H9 (cell line): ENCODE data around the gene MMP25. TPM values are rescaled to one million over a fixed set of nuclear protein-coding genes. Genes with fewer than 3 reads are reported as not detected.
A peak's percentile ranks its signal among the peaks of the same experiment; 100 is the strongest.

ENCODE experiments used
- DNase-seq: peaks from one replicate; pipeline ENCODE4 v3.0.0-alpha.2; 2017
- H2AFZ ChIP-seq: one replicate; pipeline ENCODE4 v1.6.1; 2013; ENCODE audit warnings: mild to moderate bottlenecking, low read length, control low read depth, moderate library complexity
- H2AK5ac ChIP-seq: 2 replicates; pipeline ENCODE4 v1.6.1; 2013; ENCODE audit warnings: low read length, control low read depth, mixed read lengths; ENCODE audit not compliant: insufficient read length
- H2BK120ac ChIP-seq: one replicate; pipeline ENCODE4 v1.6.1; 2013; ENCODE audit warnings: low read depth, mild to moderate bottlenecking, low read length, control low read depth, inconsistent platforms; ENCODE audit not compliant: poor library complexity, severe bottlenecking
- H2BK12ac ChIP-seq: 2 replicates; pipeline ENCODE4 v1.6.1; 2013; ENCODE audit warnings: low read length, control low read depth, mixed read lengths, low read depth; ENCODE audit not compliant: insufficient read length
- H2BK15ac ChIP-seq: 2 replicates; pipeline ENCODE4 v1.6.1; 2013; ENCODE audit warnings: low read depth, low read length, control low read depth
- H2BK20ac ChIP-seq: one replicate; pipeline ENCODE4 v1.6.1; 2013; ENCODE audit warnings: low read depth, mild to moderate bottlenecking, low read length, control low read depth, inconsistent platforms; ENCODE audit not compliant: poor library complexity, severe bottlenecking
- H2BK5ac ChIP-seq: 2 replicates; pipeline ENCODE4 v1.6.1; 2013; ENCODE audit warnings: low read length, control low read depth, mixed read lengths; ENCODE audit not compliant: insufficient read length
- H3K14ac ChIP-seq: 2 replicates; pipeline ENCODE4 v1.6.1; 2013; ENCODE audit warnings: low read length, control low read depth; ENCODE audit not compliant: insufficient read depth
- H3K18ac ChIP-seq: 2 replicates; pipeline ENCODE4 v1.6.1; 2013; ENCODE audit warnings: low read depth, mild to moderate bottlenecking, mixed read lengths, low read length, control low read depth; ENCODE audit not compliant: insufficient read length
- H3K23ac ChIP-seq: 2 replicates; pipeline ENCODE4 v1.6.1; 2013; ENCODE audit warnings: low read length, control low read depth, mixed read lengths, low read depth; ENCODE audit not compliant: insufficient read length
- H3K23me2 ChIP-seq: 2 replicates; pipeline ENCODE4 v1.6.1; 2013; ENCODE audit warnings: low read depth, mild to moderate bottlenecking, mixed read lengths, low read length, control low read depth; ENCODE audit not compliant: insufficient read length, poor library complexity, severe bottlenecking
- H3K27ac ChIP-seq: 2 replicates; pipeline ENCODE4 v1.5.1; 2013; ENCODE audit warnings: low read length, control low read depth, mixed read lengths, low read depth; ENCODE audit not compliant: insufficient read length
- H3K27me3 ChIP-seq: 2 replicates; pipeline ENCODE4 v1.6.1; 2013; ENCODE audit warnings: low read length, control low read depth, inconsistent platforms; ENCODE audit not compliant: insufficient read depth
- H3K4ac ChIP-seq: 2 replicates; pipeline ENCODE4 v1.6.1; 2013; ENCODE audit warnings: low read depth, mild to moderate bottlenecking, control low read depth, inconsistent platforms, low read length, moderate library complexity
- H3K4me1 ChIP-seq: 2 replicates; pipeline ENCODE4 v1.6.1; 2013; ENCODE audit warnings: low read length, control low read depth, inconsistent platforms; ENCODE audit not compliant: insufficient read depth
- H3K4me2 ChIP-seq: 2 replicates; pipeline ENCODE4 v1.6.1; 2013; ENCODE audit warnings: low read length, control low read depth, mixed read lengths; ENCODE audit not compliant: insufficient read length, insufficient read depth
- H3K56ac ChIP-seq: 2 replicates; pipeline ENCODE4 v1.6.1; 2013; ENCODE audit warnings: low read depth, mild to moderate bottlenecking, mixed read lengths, low read length, control low read depth; ENCODE audit not compliant: insufficient read length
- H3K79me1 ChIP-seq: 2 replicates; pipeline ENCODE4 v1.6.1; 2013; ENCODE audit warnings: low read depth, mild to moderate bottlenecking, moderate library complexity, low read length, control low read depth, inconsistent platforms; ENCODE audit not compliant: insufficient read depth, poor library complexity, severe bottlenecking
- H3K79me2 ChIP-seq: 2 replicates; pipeline ENCODE4 v1.6.1; 2013; ENCODE audit warnings: low read length, control low read depth, inconsistent platforms; ENCODE audit not compliant: insufficient read depth
- H3K9ac ChIP-seq: 2 replicates; pipeline ENCODE4 v1.6.1; 2013; ENCODE audit warnings: low read length, control low read depth, mixed read lengths; ENCODE audit not compliant: insufficient read length; ENCODE audit errors: extremely low read depth
- H3K9me3 ChIP-seq: one replicate; pipeline ENCODE4 v1.6.1; 2013; ENCODE audit warnings: low read depth, low read length, inconsistent platforms; ENCODE audit not compliant: control insufficient read depth
- H3T11ph ChIP-seq: one replicate; pipeline ENCODE4 v1.6.1; 2013; ENCODE audit warnings: mild to moderate bottlenecking, low read length, control low read depth, inconsistent platforms
- H4K20me1 ChIP-seq: one replicate; pipeline ENCODE4 v1.6.1; 2013; ENCODE audit not compliant: control insufficient read depth, insufficient read length, insufficient read depth
- H4K5ac ChIP-seq: 2 replicates; pipeline ENCODE4 v1.6.1; 2013; ENCODE audit warnings: low read depth, mild to moderate bottlenecking, mixed read lengths, low read length, control low read depth; ENCODE audit not compliant: insufficient read length
- H4K8ac ChIP-seq: replicated peaks from 2 replicates; pipeline ENCODE4 v1.6.1; 2013; ENCODE audit warnings: low read length, control low read depth, mixed read lengths, low read depth; ENCODE audit not compliant: insufficient read length
- H4K91ac ChIP-seq: 2 replicates; pipeline ENCODE4 v1.6.1; 2013; ENCODE audit warnings: low read depth, mild to moderate bottlenecking, moderate library complexity, mixed read lengths, low read length, control low read depth; ENCODE audit not compliant: insufficient read length
- H3K27ac Mint-ChIP-seq, 3 experiments: 2 replicates in 2 of 3; 3 replicates in 1 of 3; pipeline ENCODE4 v1.8.0; 2020 to 2021; ENCODE audit warnings: mixed read lengths in 3 of 3, mild to moderate bottlenecking in 1 of 3, moderate library complexity in 1 of 3
- H3K27me3 Mint-ChIP-seq: 2 replicates; pipeline ENCODE4 v1.8.0; 2021; ENCODE audit warnings: low read depth, mild to moderate bottlenecking, moderate library complexity, mixed read lengths
- H3K36me3 Mint-ChIP-seq, 3 experiments: 2 replicates in 2 of 3; 3 replicates in 1 of 3; pipeline ENCODE4 v1.8.0; 2020 to 2021; ENCODE audit warnings: low read depth in 3 of 3, mixed read lengths in 3 of 3; ENCODE audit not compliant: insufficient read depth in 1 of 3
- H3K4me1 Mint-ChIP-seq, 2 experiments: 2 replicates each; pipeline ENCODE4 v1.8.0; 2020; ENCODE audit warnings: mixed read lengths in 2 of 2
- H3K4me3 Mint-ChIP-seq, 2 experiments: 2 replicates in 1 of 2; 3 replicates in 1 of 2; pipeline ENCODE4 v1.8.0; 2020 to 2021; ENCODE audit warnings: mild to moderate bottlenecking in 2 of 2, mixed read lengths in 2 of 2, moderate library complexity in 1 of 2
- H3K9me3 Mint-ChIP-seq, 2 experiments: 2 replicates in 1 of 2; 3 replicates in 1 of 2; pipeline ENCODE4 v1.8.0; 2020; ENCODE audit warnings: mild to moderate bottlenecking in 2 of 2, mixed read lengths in 2 of 2, moderate library complexity in 1 of 2
- WGBS: extraction: QIAGEN DNeasy Blood & Tissue Kit; methylation state at CpG from one replicate; pipeline ENCODE4 v1.1.7; 2013; ENCODE audit warnings: missing lambda C conversion rate, low lambda C conversion rate, mixed read lengths; ENCODE audit not compliant: insufficient read length; ENCODE audit errors: extremely low coverage; 5-methylcytosine and 5-hydroxymethylcytosine counted together
- total RNA-seq: library from RNA; stranded (reverse); gene quantifications from 2 replicates; pipeline ENCODE4 v1.2.1, GENCODE V29; 2021
- TF ChIP-seq, protein P1 (sequence below): fragments of 200-600 bp; sonication (generic); conservative IDR thresholded peaks from 3 replicates; pipeline ENCODE4 v1.8.0; 2021; ENCODE audit warnings: antibody characterized with exemption, mild to moderate bottlenecking

The MMP25 gene
- total RNA-seq, 1 experiment from 2014 or later = 13.5 TPM

DNA sequence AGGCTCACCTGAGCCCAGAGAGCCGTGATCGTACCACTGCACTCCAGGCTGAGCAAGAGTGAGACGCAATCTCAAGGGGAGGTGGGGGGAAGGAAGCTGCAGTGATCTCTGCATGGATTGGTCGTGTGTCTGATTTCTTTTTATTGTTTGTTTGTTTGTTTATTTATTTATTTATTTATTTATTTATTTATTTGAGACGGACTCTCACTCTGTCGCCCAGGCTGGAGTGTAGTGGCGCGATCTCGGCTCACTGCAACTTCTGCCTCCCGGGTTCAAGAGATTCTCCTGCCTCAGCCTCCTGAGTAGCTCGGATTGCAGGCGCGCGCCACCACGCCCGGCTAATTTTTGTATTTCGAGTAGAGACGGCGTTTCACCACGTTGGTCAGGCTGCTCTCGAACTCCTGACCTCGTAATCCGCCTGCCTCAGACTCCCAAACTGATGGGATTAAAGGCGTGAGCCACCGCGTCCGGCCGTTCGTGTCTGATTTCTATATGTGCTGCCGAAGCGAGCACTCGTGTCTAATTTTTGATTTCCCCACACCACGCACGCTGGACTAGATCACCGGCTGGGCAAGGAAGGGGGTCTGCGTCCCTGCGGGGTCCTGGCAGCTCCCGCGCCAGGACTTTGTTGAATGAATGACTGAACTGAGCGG is 26.6 kb upstream of the MMP25 start:
- Mint-ChIP-seq H3K4me1 (peaks cover 38 to 66% of the 10 kb centered on the region in 2 experiments), H3K27me3 (peaks cover 7% of the 10 kb centered on the region; the same call in 1 of the 2 replicates), H3K9me3 (no peaks in the 10 kb centered on the region; a peak in 2 of 5 replicates), H3K27ac (peak overlapping the region; percentile 77 to 95 (median 93); a peak in 5 of 7 replicates), H3K4me3 (peak overlapping the region; percentile 93 to 96), H3K36me3 (peaks cover 22 to 42% (median 30%) of the 10 kb centered on the region in 3 experiments)
- Histone ChIP-seq H3K4me1 (peaks cover 2% of the 10 kb centered on the region; the same call in 1 of the 2 replicates), H3K18ac (peak overlapping the region; percentile 44), H2AFZ (no peak overlapping the region), H2BK20ac (no peak overlapping the region), H2AK5ac (no peak overlapping the region), H3K23ac (no peak overlapping the region), H4K8ac (no peak overlapping the region), H3K27ac (no peak overlapping the region), H3K56ac (no peak overlapping the region), H4K5ac (no peak overlapping the region), H4K20me1 (no peaks in the 10 kb centered on the region), H3K14ac (no peak overlapping the region), H3K79me1 (no peaks in the 10 kb centered on the region), H4K91ac (no peak overlapping the region), H2BK15ac (no peak overlapping the region), H3K27me3 (no peaks in the 10 kb centered on the region), H3K4ac (no peak overlapping the region), H3T11ph (no peak overlapping the region), H2BK12ac (no peak overlapping the region), H2BK120ac (no peak overlapping the region), H3K9ac (no peak overlapping the region), H3K23me2 (peaks cover 33% of the 10 kb centered on the region), H3K9me3 (no peaks in the 10 kb centered on the region), H2BK5ac (no peak overlapping the region), H3K79me2 (peaks cover 9% of the 10 kb centered on the region; the same call in 1 of the 2 replicates), H3K4me2 (peak overlapping the region; percentile 51)
- TF ChIP-seq, protein P1, sequence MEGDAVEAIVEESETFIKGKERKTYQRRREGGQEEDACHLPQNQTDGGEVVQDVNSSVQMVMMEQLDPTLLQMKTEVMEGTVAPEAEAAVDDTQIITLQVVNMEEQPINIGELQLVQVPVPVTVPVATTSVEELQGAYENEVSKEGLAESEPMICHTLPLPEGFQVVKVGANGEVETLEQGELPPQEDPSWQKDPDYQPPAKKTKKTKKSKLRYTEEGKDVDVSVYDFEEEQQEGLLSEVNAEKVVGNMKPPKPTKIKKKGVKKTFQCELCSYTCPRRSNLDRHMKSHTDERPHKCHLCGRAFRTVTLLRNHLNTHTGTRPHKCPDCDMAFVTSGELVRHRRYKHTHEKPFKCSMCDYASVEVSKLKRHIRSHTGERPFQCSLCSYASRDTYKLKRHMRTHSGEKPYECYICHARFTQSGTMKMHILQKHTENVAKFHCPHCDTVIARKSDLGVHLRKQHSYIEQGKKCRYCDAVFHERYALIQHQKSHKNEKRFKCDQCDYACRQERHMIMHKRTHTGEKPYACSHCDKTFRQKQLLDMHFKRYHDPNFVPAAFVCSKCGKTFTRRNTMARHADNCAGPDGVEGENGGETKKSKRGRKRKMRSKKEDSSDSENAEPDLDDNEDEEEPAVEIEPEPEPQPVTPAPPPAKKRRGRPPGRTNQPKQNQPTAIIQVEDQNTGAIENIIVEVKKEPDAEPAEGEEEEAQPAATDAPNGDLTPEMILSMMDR = no peak
- WGBS = no CpG with 5 or more reads among the region's 40 CpGs
- DNase-seq = no peak
